ENCODE measurements around the gene MT3.

MT3 gene

DNA sequence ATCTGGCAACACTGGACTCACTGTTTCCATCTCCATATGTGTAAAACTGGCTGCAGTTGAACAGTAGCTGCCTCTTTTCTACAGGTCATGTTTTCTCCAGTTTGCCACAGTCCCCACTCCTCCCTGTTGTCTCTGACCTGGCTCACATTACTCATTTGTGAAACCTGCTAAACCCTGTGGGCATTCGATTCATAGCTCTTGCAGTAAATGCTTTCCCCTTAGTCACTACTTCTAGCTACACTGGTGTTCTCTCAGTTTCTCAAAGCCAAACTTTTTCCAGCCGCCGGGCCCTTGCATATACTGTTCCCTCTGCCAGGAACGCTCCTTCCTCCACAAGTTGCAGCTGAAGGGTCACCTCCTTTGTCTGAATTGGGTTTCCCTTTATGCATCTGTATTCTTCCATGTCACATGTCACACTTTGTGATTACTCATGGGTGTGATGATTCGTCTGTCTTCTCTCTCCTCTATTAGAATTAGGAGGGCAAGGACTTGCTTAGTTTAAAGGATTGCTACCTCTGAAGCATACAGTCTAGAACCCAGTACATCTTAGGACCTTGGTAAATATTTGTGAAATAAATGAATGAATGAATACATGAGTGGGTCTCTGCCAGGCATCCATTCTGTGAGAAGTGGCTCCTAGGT lies 39.5 kb upstream of the MT3 start:
- TF ChIP-seq CREB5 (CRISPR knock-in tag; IDR thresholded peaks at IDR 0.05; ENCODE audit: low read depth) (no peak), ISL1 (CRISPR knock-in tag; IDR thresholded peaks at IDR 0.05) (no peak), PPARA (CRISPR knock-in tag; IDR thresholded peaks at IDR 0.05; ENCODE audit: borderline replicate concordance) (no peak), OSR1 (CRISPR knock-in tag; IDR thresholded peaks at IDR 0.05) (no peak), RARB (CRISPR knock-in tag; IDR thresholded peaks at IDR 0.05) (no peak), ZNF70 (CRISPR knock-in tag; IDR thresholded peaks at IDR 0.05) (no peak), ZC3H10 (CRISPR knock-in tag; IDR thresholded peaks at IDR 0.05) (no peak), ZNF565 (CRISPR knock-in tag; conservative IDR thresholded peaks at IDR 0.05; ENCODE audit: low read depth) (no peak), ZNF8 (CRISPR knock-in tag; IDR thresholded peaks at IDR 0.05) (no peak)
- TF ChIP-seq, protein P1, sequence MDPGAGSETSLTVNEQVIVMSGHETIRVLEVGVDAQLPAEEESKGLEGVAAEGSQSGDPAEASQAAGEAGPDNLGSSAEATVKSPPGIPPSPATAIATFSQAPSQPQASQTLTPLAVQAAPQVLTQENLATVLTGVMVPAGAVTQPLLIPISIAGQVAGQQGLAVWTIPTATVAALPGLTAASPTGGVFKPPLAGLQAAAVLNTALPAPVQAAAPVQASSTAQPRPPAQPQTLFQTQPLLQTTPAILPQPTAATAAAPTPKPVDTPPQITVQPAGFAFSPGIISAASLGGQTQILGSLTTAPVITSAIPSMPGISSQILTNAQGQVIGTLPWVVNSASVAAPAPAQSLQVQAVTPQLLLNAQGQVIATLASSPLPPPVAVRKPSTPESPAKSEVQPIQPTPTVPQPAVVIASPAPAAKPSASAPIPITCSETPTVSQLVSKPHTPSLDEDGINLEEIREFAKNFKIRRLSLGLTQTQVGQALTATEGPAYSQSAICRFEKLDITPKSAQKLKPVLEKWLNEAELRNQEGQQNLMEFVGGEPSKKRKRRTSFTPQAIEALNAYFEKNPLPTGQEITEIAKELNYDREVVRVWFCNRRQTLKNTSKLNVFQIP (CRISPR knock-in tag; IDR thresholded peaks at IDR 0.05; ENCODE audit: borderline replicate concordance, low read depth), result no peak
- ATAC-seq, result no peak

- no peak for TF ChIP-seq ZC3H10 (CRISPR knock-in tag; IDR thresholded peaks at IDR 0.05)
- no peak for TF ChIP-seq ZFP30 (CRISPR knock-in tag; IDR thresholded peaks at IDR 0.05)
- TF ChIP-seq ZNF70 (CRISPR knock-in tag; IDR thresholded peaks at IDR 0.05), result no peak
- TF ChIP-seq TOX (CRISPR knock-in tag; IDR thresholded peaks at IDR 0.05; ENCODE audit: borderline replicate concordance), result no peak
- ATAC-seq, result peak; percentile 33; the same call in 2 of the 3 replicates
These were observed 37.3 kb upstream of the MT3 start for GRCh38 chr16:56551796-56552738.

DNA sequence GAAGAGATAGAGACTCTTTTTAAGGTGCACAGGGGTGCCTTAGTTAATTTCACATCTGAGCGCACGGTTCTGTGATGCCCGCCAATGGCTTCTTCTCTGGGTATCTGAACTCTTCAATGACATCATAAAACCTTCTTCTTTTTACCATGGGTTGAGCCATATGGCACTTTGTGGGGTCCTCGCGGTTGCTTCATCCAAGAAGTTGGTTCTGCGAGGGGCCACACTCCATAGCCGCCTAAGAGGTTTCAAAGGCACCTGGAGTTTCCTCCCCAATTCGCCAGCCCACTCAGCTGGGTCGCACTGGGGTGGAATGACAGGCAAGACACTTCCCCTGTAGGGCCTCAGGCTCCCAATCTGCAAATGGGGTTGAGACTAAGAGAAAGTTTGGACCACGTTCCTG lies 34.9 kb upstream of the MT3 start:
- ATAC-seq, result no peak
- TF ChIP-seq ESRRG (CRISPR knock-in tag; IDR thresholded peaks at IDR 0.05) (no peak), RARB (CRISPR knock-in tag; IDR thresholded peaks at IDR 0.05) (no peak), TSHZ2 (CRISPR knock-in tag; IDR thresholded peaks at IDR 0.05) (no peak)

DNA sequence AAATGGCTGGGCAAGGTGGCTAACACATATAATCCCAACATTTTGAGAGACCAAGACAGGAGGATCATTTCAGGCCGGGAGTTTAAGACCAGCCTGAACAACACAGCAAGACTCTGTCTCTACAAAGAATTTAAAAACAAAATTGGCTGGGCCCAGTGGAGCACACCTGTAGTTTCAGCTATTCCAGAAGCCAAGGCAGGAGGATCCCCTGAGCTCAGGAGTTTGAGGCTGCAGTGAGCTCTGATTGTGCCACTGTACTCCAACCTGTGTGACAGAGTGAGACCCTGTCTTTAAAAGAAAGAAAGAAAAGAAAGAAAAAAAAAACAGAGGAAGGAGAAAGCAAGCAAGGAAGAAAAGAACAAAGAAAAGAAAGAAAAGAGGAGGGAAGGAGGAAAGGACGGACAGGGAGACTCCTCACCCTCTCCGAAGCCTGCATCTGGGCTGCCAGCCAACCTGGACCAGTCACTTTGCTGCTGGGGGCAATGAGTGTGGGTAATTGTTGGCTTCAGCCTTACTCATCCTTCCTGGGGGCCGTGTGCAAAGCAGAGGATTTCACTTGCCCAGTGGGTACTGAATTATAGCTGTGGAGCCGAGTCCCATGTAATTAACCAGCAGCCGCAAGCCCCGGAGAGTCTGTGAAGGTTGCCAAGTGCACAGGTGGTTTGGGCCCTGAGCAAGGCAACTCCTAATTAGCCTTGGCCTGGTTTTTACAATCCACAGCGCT lies 31.1 kb upstream of the MT3 start:
- TF ChIP-seq TCF4 (CRISPR knock-in tag; IDR thresholded peaks at IDR 0.05; ENCODE audit: borderline replicate concordance) (no peak), ZC3H10 (CRISPR knock-in tag; IDR thresholded peaks at IDR 0.05) (no peak)

GRCh38 chr16:56559109-56559508 lies 30.2 kb upstream of the MT3 start:
- no peak for ATAC-seq
- TF ChIP-seq TOX (CRISPR knock-in tag; IDR thresholded peaks at IDR 0.05; ENCODE audit: borderline replicate concordance) (no peak), ZC3H10 (CRISPR knock-in tag; IDR thresholded peaks at IDR 0.05) (no peak), RARB (CRISPR knock-in tag; IDR thresholded peaks at IDR 0.05) (no peak), TCF4 (CRISPR knock-in tag; IDR thresholded peaks at IDR 0.05; ENCODE audit: borderline replicate concordance) (no peak), ARNTL (CRISPR knock-in tag; IDR thresholded peaks at IDR 0.05; ENCODE audit: borderline replicate concordance, low read depth) (no peak), ZFP30 (CRISPR knock-in tag; IDR thresholded peaks at IDR 0.05) (no peak)
- TF ChIP-seq, protein P1 (CRISPR knock-in tag; IDR thresholded peaks at IDR 0.05; ENCODE audit: borderline replicate concordance, low read depth), result no peak

More for the DNA sequence above, 31.1 kb upstream of the MT3 start:
- ATAC-seq, result peak; percentile 94

Data from SK-N-SH treated with all-trans-retinoic acid at 6 μM for 48 hours (cell line).